OCI-LY1 (cell line): ENCODE results near the gene KLHL29.

Experiments
- H2AFZ ChIP-seq: fragments of 200-600 bp; sonication (generic), shearing (Covaris generic); 2 replicates; pipeline ENCODE4 v1.6.0; 2014; ENCODE audit warnings: antibody characterized with exemption, mild to moderate bottlenecking, low read length
- H3F3A ChIP-seq: fragments of 200-600 bp; sonication (generic), shearing (Covaris generic); 2 replicates; pipeline ENCODE4 v1.6.0; 2014; ENCODE audit warnings: mild to moderate bottlenecking, antibody characterized with exemption, low read length, moderate library complexity; ENCODE audit not compliant: insufficient read depth
- H3K27ac ChIP-seq: fragments of 200-600 bp; sonication (generic); 2 replicates; pipeline ENCODE4 v1.5.1; 2014; ENCODE audit warnings: low read length, mixed run types, mild to moderate bottlenecking, low read depth; ENCODE audit not compliant: poor library complexity, severe bottlenecking
- H3K27me3 ChIP-seq: fragments of 200-600 bp; sonication (generic); 2 replicates; pipeline ENCODE4 v1.6.0; 2014; ENCODE audit warnings: antibody characterized with exemption, mild to moderate bottlenecking, low read length, moderate library complexity; ENCODE audit not compliant: insufficient read depth
- H3K36me3 ChIP-seq: fragments of 200-600 bp; sonication (generic); 2 replicates; pipeline ENCODE4 v1.6.1; 2014; ENCODE audit warnings: mild to moderate bottlenecking, antibody characterized with exemption, low read length, moderate library complexity, mixed read lengths; ENCODE audit not compliant: insufficient read depth
- H3K4me1 ChIP-seq: fragments of 200-600 bp; sonication (generic); 2 replicates; pipeline ENCODE4 v1.5.1; 2014; ENCODE audit warnings: mild to moderate bottlenecking, low read length, moderate library complexity; ENCODE audit not compliant: insufficient read depth, severe bottlenecking
- H3K4me2 ChIP-seq: fragments of 200-600 bp; sonication (generic), shearing (Covaris generic); 2 replicates; pipeline ENCODE4 v1.6.1; 2014; ENCODE audit warnings: low read length
- H3K4me3 ChIP-seq: fragments of 200-600 bp; sonication (generic); 2 replicates; pipeline ENCODE4 v1.5.1; 2014; ENCODE audit warnings: low read length, low read depth, mild to moderate bottlenecking, mixed read lengths; ENCODE audit not compliant: poor library complexity, severe bottlenecking
- H3K79me2 ChIP-seq: fragments of 200-600 bp; shearing (Covaris generic); 2 replicates; pipeline ENCODE4 v1.6.1; 2016; ENCODE audit warnings: mixed run types, low read length, mixed read lengths; ENCODE audit not compliant: insufficient read depth
- H3K9ac ChIP-seq: fragments of 200-600 bp; sonication (generic), shearing (Covaris generic); 2 replicates; pipeline ENCODE4 v1.6.1; 2014; ENCODE audit warnings: mild to moderate bottlenecking, low read length, mixed read lengths
- H3K9me2 ChIP-seq: fragments of 200-600 bp; sonication (generic), shearing (Covaris generic); 2 replicates; pipeline ENCODE4 v1.6.1; 2014; ENCODE audit warnings: low read depth, mild to moderate bottlenecking, low read length, mixed read lengths
- H3K9me3 ChIP-seq: fragments of 200-600 bp; shearing (Covaris generic); 2 replicates; pipeline ENCODE4 v1.6.1; 2014; ENCODE audit warnings: low read length, mixed read lengths
- H4K20me1 ChIP-seq: fragments of 200-600 bp; sonication (generic), shearing (Covaris generic); 2 replicates; pipeline ENCODE4 v1.6.0; 2016; ENCODE audit warnings: mild to moderate bottlenecking, low read length; ENCODE audit not compliant: insufficient read depth
- CTCF ChIP-seq: fragments of 200-600 bp; sonication (generic), shearing (Covaris generic); IDR thresholded peaks from 2 replicates; pipeline ENCODE4 v1.5.1; 2017; ENCODE audit warnings: mild to moderate bottlenecking, antibody characterized with exemption, low read length, moderate library complexity, mixed read lengths
- EZH2 ChIP-seq: fragments of 200-600 bp; sonication (generic), shearing (Covaris generic); IDR thresholded peaks from 2 replicates; pipeline ENCODE4 v1.8.0; 2017; ENCODE audit warnings: borderline replicate concordance, mixed run types, mild to moderate bottlenecking, antibody characterized with exemption, low read length, moderate library complexity, mixed read lengths

Gene KLHL29

GRCh38 chr2:23629772-23630480, 244.9 kb downstream of the KLHL29 start:
- Histone ChIP-seq H3K9ac (no peak overlapping the region), H3K36me3 (no peaks in the 10 kb centered on the region), H3K4me3 (no peak overlapping the region), H3K4me1 (no peaks in the 10 kb centered on the region), H3K79me2 (no peaks in the 10 kb centered on the region), H3K9me2 (no peaks in the 10 kb centered on the region), H2AFZ (no peak overlapping the region), H3K27me3 (no peaks in the 10 kb centered on the region; the same call in 1 of the 2 replicates), H3K9me3 (no peaks in the 10 kb centered on the region), H4K20me1 (no peaks in the 10 kb centered on the region), H3F3A (no peaks in the 10 kb centered on the region), H3K27ac (no peak overlapping the region), H3K4me2 (no peak overlapping the region)
- TF ChIP-seq EZH2 (no peak), CTCF (no peak)

GRCh38 chr2:23630961-23631360, 246.0 kb downstream of the KLHL29 start:
- Histone ChIP-seq H3K4me2 (no peak overlapping the region), H3F3A (no peaks in the 10 kb centered on the region)

GRCh38 chr2:23631389-23631788, 246.4 kb downstream of the KLHL29 start:
- Histone ChIP-seq H3K4me2 (no peak overlapping the region), H3K9ac (no peak overlapping the region), H4K20me1 (no peaks in the 10 kb centered on the region), H3K27ac (no peak overlapping the region), H3F3A (no peaks in the 10 kb centered on the region), H3K9me3 (no peaks in the 10 kb centered on the region), H3K36me3 (no peaks in the 10 kb centered on the region), H2AFZ (no peak overlapping the region), H3K4me3 (no peak overlapping the region), H3K27me3 (peaks cover 7% of the 10 kb centered on the region; the same call in 1 of the 2 replicates), H3K79me2 (no peaks in the 10 kb centered on the region), H3K4me1 (no peaks in the 10 kb centered on the region), H3K9me2 (no peaks in the 10 kb centered on the region)
- TF ChIP-seq EZH2 (no peak), CTCF (no peak)

More at GRCh38 chr2:23630961-23631360, 246.0 kb downstream of the KLHL29 start:
- Histone ChIP-seq H3K79me2 (no peaks in the 10 kb centered on the region), H3K4me3 (no peak overlapping the region), H3K9me3 (no peaks in the 10 kb centered on the region), H3K27ac (no peak overlapping the region), H4K20me1 (no peaks in the 10 kb centered on the region), H3K36me3 (no peaks in the 10 kb centered on the region), H3K9ac (no peak overlapping the region), H3K4me1 (no peaks in the 10 kb centered on the region), H3K27me3 (peaks cover 7% of the 10 kb centered on the region; the same call in 1 of the 2 replicates), H2AFZ (no peak overlapping the region), H3K9me2 (no peaks in the 10 kb centered on the region)
- TF ChIP-seq CTCF, result no peak
- TF ChIP-seq EZH2, result no peak
